ENCODE data around the gene GJC2. TPM values are rescaled to one million over a fixed set of nuclear protein-coding genes. Genes with fewer than 3 reads are reported as not detected.

Gene GJC2
- total RNA-seq, 1 donor from 2014 or later = 6.0 TPM

- Histone ChIP-seq H3K27ac (no peak overlapping the region), H3K36me3 (peaks cover 46% of the 10 kb centered on the region), H3K4me3 (peak overlapping the region; percentile 77), H3K4me1 (peaks cover 56% of the 10 kb centered on the region), H3K27me3 (ENCODE audit: low read depth) (no peaks in the 10 kb centered on the region), H3K9me3 (no peaks in the 10 kb centered on the region)
- no peak for DNase-seq
- TF ChIP-seq, protein P1, sequence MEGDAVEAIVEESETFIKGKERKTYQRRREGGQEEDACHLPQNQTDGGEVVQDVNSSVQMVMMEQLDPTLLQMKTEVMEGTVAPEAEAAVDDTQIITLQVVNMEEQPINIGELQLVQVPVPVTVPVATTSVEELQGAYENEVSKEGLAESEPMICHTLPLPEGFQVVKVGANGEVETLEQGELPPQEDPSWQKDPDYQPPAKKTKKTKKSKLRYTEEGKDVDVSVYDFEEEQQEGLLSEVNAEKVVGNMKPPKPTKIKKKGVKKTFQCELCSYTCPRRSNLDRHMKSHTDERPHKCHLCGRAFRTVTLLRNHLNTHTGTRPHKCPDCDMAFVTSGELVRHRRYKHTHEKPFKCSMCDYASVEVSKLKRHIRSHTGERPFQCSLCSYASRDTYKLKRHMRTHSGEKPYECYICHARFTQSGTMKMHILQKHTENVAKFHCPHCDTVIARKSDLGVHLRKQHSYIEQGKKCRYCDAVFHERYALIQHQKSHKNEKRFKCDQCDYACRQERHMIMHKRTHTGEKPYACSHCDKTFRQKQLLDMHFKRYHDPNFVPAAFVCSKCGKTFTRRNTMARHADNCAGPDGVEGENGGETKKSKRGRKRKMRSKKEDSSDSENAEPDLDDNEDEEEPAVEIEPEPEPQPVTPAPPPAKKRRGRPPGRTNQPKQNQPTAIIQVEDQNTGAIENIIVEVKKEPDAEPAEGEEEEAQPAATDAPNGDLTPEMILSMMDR (IDR thresholded peaks at IDR 0.05) = no peak
- ATAC-seq = no peak
- intact Hi-C loops (cut with DNase I) = no loop called here
Measured at GRCh38 chr1:228143480-228144192, 6.1 kb upstream of the GJC2 start.

GRCh38 chr1:228144193-228144992, 5.3 kb upstream of the GJC2 start:
- H3K4me1 ChIP-seq = peaks cover 63% of the 10 kb centered on the region
- no peaks in the 10 kb centered on the region for H3K27me3 ChIP-seq (ENCODE audit: low read depth)
- H3K9me3 ChIP-seq = no peaks in the 10 kb centered on the region
- TF ChIP-seq, protein P1 (IDR thresholded peaks at IDR 0.05) = no peak
- H3K36me3 ChIP-seq = peaks cover 54% of the 10 kb centered on the region
- no peak for ATAC-seq
- H3K27ac ChIP-seq = no peak overlapping the region
- no peak for DNase-seq
- intact Hi-C loops (cut with DNase I) = no loop called here
- no peak overlapping the region for H3K4me3 ChIP-seq

DNA sequence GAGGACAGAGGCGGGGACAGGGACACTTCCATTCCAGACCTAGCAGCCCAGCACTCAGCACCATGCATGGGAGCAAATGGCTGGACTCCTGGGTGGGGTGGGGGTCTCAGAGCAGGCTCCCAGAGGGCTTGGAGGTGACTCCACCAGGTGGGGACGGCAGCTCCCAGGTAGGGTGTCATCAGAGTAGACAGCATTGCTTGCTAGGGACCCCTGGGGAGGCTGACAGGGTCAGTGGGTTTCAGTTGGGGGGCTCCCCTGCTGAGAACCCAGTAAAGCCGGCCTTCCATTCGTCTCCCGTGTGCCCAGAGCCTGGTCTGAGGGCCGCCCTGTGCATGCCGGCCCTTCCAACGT, 4.8 kb upstream of the GJC2 start:
- Histone ChIP-seq H3K36me3 (peaks cover 56% of the 10 kb centered on the region), H3K9me3 (no peaks in the 10 kb centered on the region), H3K27me3 (ENCODE audit: low read depth) (no peaks in the 10 kb centered on the region), H3K4me3 (no peak overlapping the region), H3K27ac (no peak overlapping the region), H3K4me1 (peaks cover 69% of the 10 kb centered on the region)
- no peak for DNase-seq
- intact Hi-C loops (cut with DNase I) = no loop called here
- TF ChIP-seq, protein P1 (IDR thresholded peaks at IDR 0.05) = no peak
- ATAC-seq = no peak

- peaks cover 57% of the 10 kb centered on the region for H3K36me3 ChIP-seq
- DNase-seq (no peak), ATAC-seq (no peak)
- H3K9me3 ChIP-seq = no peaks in the 10 kb centered on the region
- intact Hi-C loops (cut with DNase I) = no loop called here
- TF ChIP-seq, protein P1 (IDR thresholded peaks at IDR 0.05) = no peak
- peaks cover 77% of the 10 kb centered on the region for H3K4me1 ChIP-seq
- H3K27me3 ChIP-seq (ENCODE audit: low read depth) = no peaks in the 10 kb centered on the region
- H3K4me3 ChIP-seq = no peak overlapping the region
- no peak overlapping the region for H3K27ac ChIP-seq
Measured at GRCh38 chr1:228145463-228146416, 4.0 kb upstream of the GJC2 start.

- no peaks in the 10 kb centered on the region for H3K9me3 ChIP-seq
- DNase-seq = no peak
- H3K4me3 ChIP-seq = no peak overlapping the region
- peaks cover 77% of the 10 kb centered on the region for H3K4me1 ChIP-seq
- TF ChIP-seq, protein P1 (IDR thresholded peaks at IDR 0.05) = no peak
- no peaks in the 10 kb centered on the region for H3K27me3 ChIP-seq (ENCODE audit: low read depth)
- intact Hi-C loops (cut with DNase I) = no loop called here
- no peak for ATAC-seq
- H3K27ac ChIP-seq = no peak overlapping the region
- H3K36me3 ChIP-seq = peaks cover 54% of the 10 kb centered on the region
Measured at GRCh38 chr1:228146417-228147150, 3.1 kb upstream of the GJC2 start.

Data from lower lobe of right lung (tissue), 2 donors.